ENCODE measurements around the gene CSN2.

Gene CSN2

GRCh38 chr4:69907151-69907550 is 58.4 kb downstream of the CSN2 start:
- H3K4me3 ChIP-seq (ENCODE audit: low read depth, low read length), result no peak overlapping the region
